NCI-H146 treated with DMSO at 0.1 percent for 48 hours (cell line): ENCODE results near the gene ZNF716.
"Not testable (repeated sequence)": the region's sequence is repeated elsewhere in the genome, so short reads cannot be mapped to it uniquely, and the experiment has no call there.

Source experiments
- DNase-seq: peaks from one replicate; lab custom pipeline; 2025; ENCODE audit not compliant: unreplicated experiment; lab: John Stamatoyannopoulos, UW

Gene ZNF716

GRCh38 chr7:57449904-57450303 is at the start of gene ZNF716:
Gene ZNF716, plus strand, starts transcription at chr7:57450177. Its CDS starts 112 bp downstream, at chr7:57450289.
- no peak for DNase-seq

- no peak for DNase-seq
Measured at GRCh38 chr7:57400531-57401155, 49.3 kb upstream of the ZNF716 start.

- DNase-seq, result not testable (repeated sequence)
Measured at GRCh38 chr7:57403051-57403450, 46.9 kb upstream of the ZNF716 start.

GRCh38 chr7:57403601-57404342 is 46.2 kb upstream of the ZNF716 start:
- DNase-seq, result no peak

DNA sequence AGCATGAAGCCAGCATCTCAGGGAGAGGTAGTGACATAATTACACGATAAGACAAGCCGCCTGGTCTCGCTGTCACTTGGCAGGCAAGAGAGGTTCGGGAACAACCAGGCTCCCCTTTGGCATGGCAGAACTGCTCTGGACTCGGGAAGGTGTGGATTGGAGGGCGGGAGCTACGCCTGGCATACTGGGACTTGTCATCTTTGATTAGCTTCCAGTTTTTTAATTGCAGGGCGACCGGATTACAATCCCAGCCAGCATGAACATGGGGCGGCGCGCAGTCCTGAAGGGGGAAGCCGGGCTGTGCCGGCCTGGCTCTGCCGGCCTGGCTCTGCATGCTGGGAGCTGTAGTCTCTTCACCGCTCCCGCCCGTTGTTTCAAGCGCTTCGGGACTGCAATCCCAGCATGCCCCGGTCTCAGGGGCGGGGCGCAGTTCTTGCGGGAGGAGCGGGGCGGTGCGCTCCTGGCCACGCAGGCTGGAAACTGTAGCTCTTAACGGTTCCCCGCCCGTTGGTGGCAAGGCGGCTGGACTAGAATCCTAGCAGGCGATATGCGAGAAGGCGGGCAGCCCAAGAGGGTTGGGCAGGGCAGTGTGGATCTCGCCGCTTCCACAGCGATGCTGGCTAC is 45.5 kb upstream of the ZNF716 start:
- DNase-seq, result no peak

DNA sequence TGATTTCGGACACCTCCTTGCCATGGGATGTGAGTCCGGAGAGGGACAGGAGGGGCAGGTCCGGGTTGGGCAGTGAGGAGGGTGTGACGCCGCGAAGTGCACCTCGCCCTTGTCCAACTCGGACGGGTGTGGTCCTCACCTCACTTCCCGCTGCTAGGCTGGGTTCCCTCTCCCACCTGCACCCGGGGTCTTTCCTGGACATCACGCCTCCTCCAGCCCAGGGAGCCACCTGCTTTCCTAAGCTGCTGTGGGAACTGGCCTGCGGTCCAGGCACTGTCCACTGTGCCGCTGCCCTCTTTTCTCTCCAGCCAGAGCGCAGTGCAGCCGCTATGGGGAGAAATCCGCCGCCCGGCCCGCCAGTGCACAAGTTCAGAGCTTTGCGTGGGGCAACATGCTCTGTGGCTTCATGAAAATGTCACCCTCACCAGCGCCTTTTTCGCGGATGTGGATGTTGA is 45.0 kb upstream of the ZNF716 start:
- no peak for DNase-seq

GRCh38 chr7:57407125-57407524 is 42.9 kb upstream of the ZNF716 start:
- DNase-seq, result no peak

- DNase-seq, result no peak
Measured at GRCh38 chr7:57412168-57412567, 37.8 kb upstream of the ZNF716 start.

GRCh38 chr7:57412618-57413017 is 37.4 kb upstream of the ZNF716 start:
- DNase-seq, result no peak

DNA sequence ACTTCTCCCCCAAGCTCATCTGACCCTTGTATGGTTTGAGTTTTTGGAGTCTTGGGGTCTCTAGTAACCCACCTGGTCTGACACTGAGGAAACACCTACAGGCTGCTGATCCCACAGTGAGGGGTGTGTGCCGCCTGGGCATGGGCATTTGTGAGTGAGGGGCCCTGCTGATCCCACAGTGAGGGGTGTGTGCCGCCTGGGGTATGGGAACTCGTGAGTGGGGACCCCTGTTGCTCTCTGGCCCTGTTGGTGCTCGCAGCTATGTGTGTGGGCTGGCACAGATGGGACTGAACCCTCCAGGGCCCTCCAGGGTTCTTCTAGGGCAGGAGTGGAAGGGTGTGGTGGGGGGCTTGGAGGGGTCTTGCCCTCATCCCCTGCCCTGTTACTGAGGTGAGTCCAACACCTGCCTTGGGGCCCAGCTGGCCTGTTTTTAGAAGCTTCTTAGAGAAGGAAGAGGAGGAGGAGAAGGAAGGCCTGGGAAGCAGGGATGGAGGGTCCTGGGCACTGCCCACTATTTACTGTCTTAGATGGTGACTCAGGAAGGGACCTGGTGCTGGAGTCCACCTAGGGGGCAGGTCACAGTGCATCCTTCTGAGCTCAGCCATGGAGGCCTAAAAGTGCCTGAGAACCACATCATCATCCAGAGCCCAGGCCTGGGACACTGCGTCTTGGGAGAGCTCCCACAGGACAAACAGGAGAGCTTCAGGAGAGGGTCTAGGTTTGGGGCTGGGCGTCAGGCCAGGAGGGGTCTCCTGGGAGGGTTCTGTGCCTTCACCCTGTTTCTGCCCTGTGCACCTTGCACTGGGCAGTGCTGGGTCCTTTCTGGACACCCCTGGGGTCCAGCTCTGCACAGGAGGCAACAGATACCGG is 36.2 kb upstream of the ZNF716 start:
- no peak for DNase-seq

DNA sequence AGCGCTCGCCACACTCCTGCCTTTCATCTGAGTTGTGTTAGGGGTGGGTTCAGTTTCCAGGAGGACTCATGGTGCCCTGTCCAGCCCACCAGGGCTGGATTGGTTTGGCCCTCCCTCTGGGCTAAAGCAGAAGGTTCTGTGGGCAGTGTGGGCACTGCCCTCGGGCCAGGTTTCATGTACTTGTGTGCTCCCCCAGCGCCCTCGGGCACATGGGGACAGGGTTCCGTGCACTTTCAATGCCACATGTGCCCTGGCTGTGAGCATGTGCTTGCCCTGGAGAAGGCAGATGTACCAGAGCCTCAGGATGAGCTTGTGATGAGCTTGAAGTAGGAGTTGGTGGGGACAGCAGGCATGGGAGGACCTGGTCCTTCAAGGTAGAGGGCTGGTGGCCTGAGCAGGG is 35.6 kb upstream of the ZNF716 start:
- DNase-seq, result no peak

- DNase-seq, result no peak
Measured at GRCh38 chr7:57414852-57415251, 35.1 kb upstream of the ZNF716 start.

DNA sequence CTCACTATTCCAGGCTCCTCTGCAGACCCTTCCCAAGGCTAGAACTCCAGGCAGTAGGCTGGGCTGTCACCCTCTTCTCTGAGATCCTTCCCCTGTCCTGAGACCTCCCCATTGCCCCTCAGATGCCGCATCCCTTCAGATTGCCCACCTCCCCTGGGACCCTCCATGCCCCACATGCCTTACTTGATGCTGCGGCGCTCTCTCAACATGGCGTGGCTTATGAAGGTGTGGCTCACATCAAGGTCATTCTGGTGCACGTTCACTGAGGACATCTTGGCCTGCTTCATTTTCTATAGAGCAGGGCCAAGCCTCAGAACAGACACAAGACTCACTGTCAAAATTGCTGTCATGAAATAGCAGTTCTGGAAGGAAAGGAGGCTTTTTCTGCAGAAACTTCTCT is 34.7 kb upstream of the ZNF716 start:
- no peak for DNase-seq

DNA sequence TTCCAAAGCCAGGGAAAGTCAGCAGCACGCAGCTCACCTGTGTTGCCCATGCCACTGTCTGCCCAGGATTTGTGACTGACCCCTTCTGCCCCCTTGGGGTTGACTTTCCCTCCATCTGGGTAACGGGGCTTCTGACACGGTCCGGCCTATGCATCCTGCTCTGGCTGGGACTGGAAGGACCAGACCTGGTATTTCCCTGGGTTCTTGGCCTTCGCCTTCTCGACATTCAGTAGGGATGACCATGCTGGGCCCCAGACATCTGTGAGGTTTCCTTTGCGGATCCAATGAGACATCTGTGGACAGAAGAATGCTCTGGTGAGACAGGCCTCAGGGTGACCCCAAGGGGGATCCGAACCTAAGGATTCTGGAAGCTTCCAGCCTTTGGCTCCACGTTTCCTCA is 34.2 kb upstream of the ZNF716 start:
- no peak for DNase-seq

- DNase-seq, result no peak
Measured at GRCh38 chr7:57416601-57417358, 33.2 kb upstream of the ZNF716 start.

- DNase-seq, result no peak
Measured at GRCh38 chr7:57417736-57418135, 32.2 kb upstream of the ZNF716 start.

- no peak for DNase-seq
Measured at GRCh38 chr7:57423768-57424167, 26.2 kb upstream of the ZNF716 start.

- no peak for DNase-seq
Measured at GRCh38 chr7:57424515-57425238, 25.3 kb upstream of the ZNF716 start.

DNA sequence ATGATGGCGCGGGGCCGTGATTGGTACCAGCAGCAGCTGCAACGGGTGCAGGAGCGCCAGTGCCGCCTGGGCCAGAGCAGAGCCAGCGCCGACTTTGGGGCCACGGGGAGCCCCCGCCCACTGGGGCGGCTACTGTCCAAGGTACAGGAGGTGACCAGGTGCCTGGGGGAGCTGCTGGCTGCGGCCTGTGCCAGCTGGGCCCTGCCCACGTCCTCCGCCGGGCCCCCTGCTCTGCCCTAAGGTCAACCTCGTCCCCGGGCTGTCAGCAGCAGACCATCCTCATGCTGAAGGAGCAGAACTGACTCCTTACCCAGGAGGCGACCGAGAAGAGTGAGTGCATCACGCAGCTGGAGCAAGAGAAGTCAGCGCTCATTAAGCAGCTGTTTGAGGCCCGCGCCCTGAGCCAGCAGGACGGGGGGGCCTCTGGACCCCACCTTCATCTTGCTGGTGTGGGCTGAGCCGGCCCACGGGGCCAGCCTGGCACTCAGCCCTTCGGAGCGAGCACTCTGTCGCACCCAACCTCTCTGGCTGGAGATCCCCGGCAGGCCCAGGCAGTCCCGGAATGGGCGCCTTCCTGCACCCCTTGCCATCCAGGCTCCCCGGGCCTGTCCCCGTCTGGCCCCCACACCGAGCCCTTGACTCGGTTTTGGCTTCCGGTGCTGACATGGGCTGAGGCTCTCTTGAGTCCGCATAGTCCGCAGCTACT is 24.6 kb upstream of the ZNF716 start:
- no peak for DNase-seq
